Activated CD4-positive, alpha-beta T cell treated with anti-CD3 and anti-CD28 coated beads, Interleukin-2, amount 50 U/mL, for 24 hours (primary cell): ENCODE measurements around the gene ESCO1.

ENCODE experiments used
- DNase-seq, 2 donors: peaks; one replicate each; pipeline ENCODE4 v3.0.0-alpha.2; 2020; ENCODE audit warnings: low read depth in 1 of 2, low spot score in 1 of 2

Gene ESCO1

DNA sequence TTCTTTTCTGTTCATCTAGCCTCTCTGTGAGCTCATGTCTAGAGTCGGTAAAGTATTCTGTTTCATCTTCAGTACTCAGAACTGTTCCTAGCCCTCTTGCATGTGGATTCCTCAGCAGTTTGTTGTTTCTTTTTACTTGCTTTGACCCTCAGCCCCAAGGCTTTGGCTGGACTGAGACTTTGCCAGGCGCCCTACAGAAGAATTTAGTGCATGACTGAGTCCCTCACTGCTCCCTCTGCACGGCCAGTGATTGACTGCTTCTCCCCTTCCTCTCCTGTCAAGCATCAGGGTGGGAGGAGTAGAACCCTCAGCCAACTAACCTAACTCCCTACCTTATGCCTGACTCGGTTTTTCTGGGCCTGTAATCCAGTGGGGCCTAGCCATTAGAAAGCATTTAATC, 109.8 kb downstream of the ESCO1 start:
- DNase-seq: no peak

- no peak for DNase-seq
These were observed 110.5 kb downstream of the ESCO1 start for GRCh38 chr18:21489919-21490495.

- peak in 1 of 2 donors; percentile 17 for DNase-seq
These were observed 111.3 kb downstream of the ESCO1 start for GRCh38 chr18:21489119-21489750.

- DNase-seq: no peak
These were observed 113.5 kb downstream of the ESCO1 start for GRCh38 chr18:21486905-21487437.

GRCh38 chr18:21484851-21485636, 115.5 kb downstream of the ESCO1 start:
- no peak for DNase-seq

GRCh38 chr18:21483051-21483450, 117.5 kb downstream of the ESCO1 start:
- DNase-seq: no peak

GRCh38 chr18:21481739-21482138, 118.8 kb downstream of the ESCO1 start:
- DNase-seq: no peak

GRCh38 chr18:21479721-21480120, 120.8 kb downstream of the ESCO1 start:
- DNase-seq: no peak
